NCI-H2081 (cell line): Measurements from ENCODE around the gene CD8A.
A peak's percentile ranks its signal among the peaks of the same experiment; 100 is the strongest.

ENCODE experiments used
- DNase-seq, 2 experiments: peaks; one replicate each; lab custom pipeline; 2025; lab: John Stamatoyannopoulos, UW

CD8A gene

GRCh38 chr2:86808315-86809161 is 17.8 kb upstream of the CD8A start:
- DNase-seq = peak; percentile 89

- peak; percentile 67 to 84 for DNase-seq
These were observed 17.0 kb upstream of the CD8A start for GRCh38 chr2:86807468-86808275.

- DNase-seq = no peak
These were observed 16.4 kb upstream of the CD8A start for GRCh38 chr2:86807133-86807467.

GRCh38 chr2:86806059-86806857 is 15.5 kb upstream of the CD8A start:
- DNase-seq = no peak

DNA sequence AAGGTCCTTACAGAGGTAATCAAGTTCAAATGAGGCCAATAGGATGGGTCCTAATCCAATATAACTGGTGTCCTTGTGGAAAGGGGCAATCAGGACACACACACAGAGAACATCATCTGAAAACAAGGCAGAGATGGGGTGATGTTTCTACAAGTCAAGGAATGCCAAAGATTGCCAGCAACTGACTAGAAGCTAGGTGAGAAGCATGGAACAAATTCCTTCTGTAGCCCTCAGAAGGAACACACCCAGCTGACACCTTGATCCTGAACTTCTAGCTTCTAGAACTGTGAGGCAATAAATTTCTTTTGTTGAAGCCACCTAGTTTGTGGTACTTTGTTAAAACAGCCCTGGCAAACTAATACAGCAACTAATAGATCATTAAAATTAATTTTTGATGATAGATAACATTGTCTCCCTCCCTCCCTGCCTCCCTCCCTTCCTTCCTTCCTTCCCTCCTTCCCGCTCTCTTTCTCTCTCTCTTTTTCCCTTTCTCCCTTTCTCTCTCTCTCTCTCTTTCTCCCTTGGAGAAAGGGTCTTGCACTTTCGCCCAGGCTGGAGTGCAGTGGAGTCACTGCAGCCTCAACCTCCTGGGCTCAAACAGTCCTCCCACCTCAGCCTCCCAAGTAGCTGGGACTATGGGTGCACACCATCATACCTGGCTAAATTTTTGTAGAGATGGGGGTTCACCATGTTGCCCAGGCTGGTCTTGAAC is 10.3 kb upstream of the CD8A start:
- DNase-seq = no peak

DNA sequence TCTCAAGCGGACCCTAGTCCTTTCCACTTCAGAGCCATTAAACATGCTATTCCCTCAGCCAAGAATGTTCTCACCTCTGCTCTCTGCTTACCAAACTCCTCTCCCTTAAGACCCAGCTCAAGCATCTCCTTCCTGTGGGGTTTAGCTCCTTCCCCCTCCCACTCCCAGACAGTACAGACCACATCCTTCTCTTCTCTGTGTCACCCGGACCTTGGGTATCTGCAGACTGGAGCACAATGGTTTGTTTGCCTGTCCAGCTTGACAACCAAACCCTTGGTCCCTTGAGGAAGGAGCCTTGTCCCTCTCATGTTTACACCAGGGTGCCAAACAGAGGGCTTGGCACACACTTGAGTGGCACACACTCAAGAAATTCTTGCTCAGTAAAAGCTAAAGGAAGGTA is 4.1 kb upstream of the CD8A start:
- no peak for DNase-seq

DNA sequence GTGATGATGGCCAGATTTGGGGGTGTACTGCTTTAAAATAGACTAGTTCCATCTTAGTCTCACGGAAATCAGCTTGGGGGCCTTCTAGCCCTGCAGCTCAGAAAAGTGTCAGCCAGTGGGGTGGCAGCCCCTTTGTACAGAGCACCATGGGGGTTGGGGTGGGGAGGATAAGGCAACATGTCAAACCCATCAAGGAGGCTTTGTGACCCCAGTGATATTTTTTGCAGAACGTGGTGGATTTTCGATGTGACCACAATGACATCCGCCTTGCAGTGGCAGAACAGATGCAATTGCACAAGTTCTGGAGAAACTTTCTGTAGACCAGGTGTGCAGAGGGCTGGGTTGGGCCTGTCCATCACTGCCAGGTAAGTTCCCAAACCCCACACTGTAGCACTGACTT is 3.0 kb upstream of the CD8A start:
- no peak for DNase-seq

DNA sequence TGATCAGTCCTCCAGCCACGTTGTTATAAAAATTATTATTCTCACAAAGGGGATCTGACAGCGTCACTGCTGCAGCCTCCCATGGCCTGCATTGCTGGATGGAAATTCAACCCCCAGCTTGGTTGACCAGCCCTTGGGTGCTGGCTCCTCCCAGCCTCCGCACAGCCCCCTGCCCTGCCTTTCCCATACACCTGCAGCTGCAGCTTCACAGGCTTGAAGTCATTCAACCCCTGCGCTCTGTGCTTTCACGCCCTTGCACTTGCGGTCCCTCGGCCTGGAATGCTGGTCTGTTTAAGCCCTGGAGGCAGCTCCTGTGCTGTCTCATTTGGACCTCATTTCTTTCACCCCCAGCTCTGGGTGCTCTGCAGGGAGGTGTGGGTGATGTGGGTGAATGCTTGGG is 860 bp upstream of the CD8A start:
- no peak for DNase-seq

GRCh38 chr2:86790134-86790675 is 508 bp downstream of the CD8A start:
- no peak for DNase-seq

DNA sequence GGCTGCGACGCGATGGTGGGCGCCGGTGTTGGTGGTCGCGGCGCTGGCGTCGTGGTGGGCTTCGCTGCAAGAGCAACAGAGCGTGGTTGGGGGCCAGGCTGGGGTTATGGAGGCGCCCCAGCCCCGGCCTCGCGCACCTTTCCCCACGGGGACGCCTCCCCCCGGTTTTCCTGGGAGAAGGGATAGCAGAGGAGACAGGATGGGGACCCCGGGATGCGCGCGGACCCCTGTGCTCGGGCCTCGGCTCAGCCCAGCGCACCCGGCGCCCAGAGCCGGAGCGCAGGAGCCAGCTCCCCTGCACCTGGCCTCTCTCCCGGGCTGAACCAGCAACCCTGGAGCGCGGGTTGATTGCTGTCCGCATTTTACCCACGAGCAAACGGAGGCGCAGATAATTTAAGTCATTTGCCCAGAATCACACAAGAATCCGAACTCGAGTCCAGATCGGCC is 1.0 kb downstream of the CD8A start:
- DNase-seq = no peak

DNA sequence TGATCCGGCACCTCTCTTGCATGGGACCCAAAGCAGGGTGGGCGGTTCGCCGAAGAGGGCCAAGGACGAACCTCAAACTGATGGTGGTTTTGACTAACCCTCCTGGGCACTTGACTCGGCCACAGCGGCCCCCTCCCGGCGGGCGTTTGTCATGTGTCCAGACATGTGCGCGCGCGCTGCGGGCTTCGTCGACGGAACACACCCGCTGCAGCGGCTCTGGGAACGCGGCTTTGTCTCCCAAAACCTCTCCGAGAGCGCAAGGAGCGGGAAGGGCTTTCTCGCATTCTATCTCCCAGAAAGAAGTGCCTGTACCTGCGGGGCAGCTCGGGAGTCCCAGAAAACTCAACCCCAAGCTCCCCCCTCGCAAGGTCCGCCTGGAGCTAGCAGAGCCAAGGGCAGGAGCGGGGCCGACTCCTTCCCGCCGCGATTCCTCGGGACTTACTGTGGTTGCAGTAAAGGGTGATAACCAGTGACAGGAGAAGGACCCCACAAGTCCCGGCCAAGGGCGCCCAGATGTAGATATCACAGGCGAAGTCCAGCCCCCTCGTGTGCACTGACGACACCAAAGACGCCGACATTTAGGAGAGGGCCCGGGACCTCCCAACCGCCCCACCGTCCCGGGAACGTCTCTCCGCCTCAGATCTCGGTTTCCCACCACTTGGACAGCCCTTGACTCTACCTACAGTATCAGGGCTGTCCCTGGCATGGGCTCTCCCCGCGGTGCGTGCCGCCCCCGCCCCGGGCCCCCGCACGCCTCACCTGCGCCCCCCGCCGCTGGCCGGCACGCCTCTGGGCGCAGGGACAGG is 1.6 kb downstream of the CD8A start:
- no peak for DNase-seq

- DNase-seq = no peak
These were observed 2.5 kb downstream of the CD8A start for GRCh38 chr2:86788165-86788564.

GRCh38 chr2:86787736-86788135 is 3.0 kb downstream of the CD8A start:
- DNase-seq = peak in 1 of 2 experiments; percentile 21

DNA sequence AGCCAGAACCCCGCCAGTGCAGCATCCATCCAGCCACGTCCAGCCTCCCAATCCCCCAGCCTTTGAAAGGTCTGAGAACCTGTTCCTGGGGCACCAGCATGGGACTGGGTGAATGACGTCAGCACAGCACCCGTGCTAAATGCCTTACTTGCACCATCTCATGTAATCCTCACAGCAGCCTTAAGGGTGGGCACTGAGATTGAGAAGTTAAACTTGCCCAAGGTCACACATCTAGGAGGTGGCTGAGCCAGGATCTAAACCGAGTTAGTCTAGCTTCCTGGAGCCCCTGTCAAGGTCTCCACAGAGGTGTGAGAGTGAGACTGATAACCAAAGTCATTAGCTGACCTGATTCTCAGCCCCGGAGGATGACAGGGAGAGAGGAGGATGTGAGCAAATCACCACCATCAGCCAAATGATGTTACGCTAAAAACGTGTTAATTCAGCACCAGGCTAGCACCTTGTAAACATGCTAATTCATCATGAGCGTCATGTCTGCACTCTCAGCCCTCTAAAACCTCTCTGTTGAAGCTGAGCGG is 4.6 kb downstream of the CD8A start:
- no peak for DNase-seq

DNA sequence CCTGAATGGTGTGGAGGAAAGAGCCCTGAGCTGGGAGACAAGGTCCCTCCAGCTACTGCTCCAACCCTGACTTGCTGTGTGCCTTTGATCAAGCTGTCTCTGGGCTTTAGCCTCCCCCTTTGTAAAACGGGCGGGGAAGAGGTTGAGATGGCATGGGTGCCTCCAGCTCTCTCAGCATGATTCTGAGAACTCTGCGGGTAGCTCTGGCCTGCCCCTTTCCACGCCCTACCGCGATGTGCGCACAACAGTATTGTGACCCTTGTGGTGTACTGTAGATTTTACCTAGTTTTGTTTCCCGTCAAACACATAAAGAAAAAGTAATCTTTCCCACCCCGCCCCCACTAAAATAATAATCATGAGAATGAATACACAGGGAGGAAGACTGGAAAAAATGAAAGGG is 5.3 kb downstream of the CD8A start:
- DNase-seq = no peak

DNA sequence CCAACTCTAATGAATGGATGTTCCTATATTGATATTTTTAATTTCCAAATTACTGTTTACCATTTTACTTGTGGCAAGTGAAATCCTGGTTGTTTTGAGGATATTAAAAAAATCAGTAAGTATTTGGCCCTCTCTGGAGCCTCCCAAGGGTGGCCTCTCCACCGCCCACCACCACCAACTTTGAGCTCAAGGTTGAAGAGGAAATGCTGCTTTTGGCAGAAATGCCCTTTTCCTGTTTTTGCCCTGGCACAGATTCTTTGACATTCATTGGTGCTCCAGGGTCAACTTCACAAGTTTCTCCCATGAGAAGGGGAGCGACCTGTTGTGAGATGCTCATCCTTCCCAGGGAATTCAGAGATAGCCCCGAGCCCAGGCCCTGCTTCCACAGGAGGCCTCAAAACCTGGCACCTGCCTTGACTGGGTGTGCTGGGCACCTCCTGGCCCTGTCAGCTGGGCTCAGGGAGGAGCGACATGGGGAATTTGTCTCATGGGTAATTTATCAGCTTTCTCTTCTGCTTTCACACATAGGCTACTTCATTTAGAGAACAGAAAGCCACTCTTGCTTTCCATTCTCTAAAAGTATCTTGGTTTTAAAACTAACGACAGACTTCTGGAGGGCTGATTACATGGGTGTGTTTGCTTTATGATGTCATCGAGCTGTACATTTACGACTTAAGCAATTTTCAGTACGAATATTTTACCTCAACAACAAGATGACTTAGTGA is 6.9 kb downstream of the CD8A start:
- DNase-seq = no peak

- DNase-seq = no peak
These were observed 8.0 kb downstream of the CD8A start for GRCh38 chr2:86782748-86783147.

DNA sequence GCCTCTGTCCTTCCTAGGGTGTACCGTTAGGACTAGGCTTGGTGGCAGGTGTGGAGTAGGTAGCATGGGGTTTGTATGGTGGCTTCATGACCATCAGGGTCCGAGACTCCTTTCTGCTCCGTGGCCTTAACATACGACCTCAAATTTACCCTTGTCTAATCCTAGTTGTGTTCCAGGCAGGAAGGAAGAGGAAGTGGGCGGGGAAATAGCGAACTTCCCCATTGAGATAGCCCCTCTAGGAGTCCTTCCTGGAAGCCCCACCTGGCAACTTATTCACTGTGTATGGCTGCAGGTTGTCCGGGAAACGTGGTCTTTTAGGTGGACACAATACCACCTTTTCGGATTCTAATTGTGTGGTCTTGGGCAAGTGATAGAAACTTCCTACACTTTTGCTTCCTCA is 9.3 kb downstream of the CD8A start:
- DNase-seq = no peak

DNA sequence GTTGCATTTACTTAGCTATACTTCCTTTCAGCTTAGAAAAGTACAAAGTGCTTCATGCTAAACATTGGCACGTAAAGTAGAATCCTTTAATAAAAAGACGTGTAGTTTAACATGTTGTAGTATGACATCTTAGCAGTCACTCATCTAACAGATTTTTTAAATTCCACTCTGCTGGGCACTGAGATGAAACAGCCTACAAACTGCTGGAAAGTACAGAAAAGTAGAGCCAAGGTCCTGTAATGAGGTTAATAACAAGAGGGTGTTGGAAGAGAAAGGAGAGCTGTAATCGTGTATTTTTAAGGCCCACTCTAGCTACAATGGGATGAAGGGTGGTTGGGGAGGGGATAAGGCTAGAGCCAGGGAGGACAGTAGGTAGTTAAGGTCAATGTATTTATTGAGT is 10.7 kb downstream of the CD8A start:
- no peak for DNase-seq

DNA sequence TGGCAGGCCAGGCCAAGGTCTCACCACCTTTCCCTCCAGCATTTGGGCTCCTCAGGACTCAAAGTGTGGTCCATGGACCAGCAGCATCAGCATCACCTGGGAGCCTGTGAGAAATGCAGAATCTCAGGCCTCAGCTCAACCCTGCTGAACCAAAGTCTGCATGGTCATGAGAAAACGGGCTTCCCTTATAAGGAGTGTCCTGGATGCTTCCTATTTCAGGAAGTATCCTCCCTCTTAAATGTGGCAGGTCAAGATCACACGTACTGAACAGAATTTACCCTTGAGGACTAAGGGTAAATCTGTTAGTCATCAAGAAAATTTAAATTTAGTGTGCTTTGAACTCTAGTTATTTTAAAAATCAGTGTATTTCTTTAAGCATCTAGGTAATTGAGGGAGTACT is 11.8 kb downstream of the CD8A start:
- DNase-seq = no peak
